Naive thymus-derived CD4-positive, alpha-beta T cell (primary cell): ENCODE data around the gene CDX2. TPM values are rescaled to one million over a fixed set of nuclear protein-coding genes. Genes with fewer than 3 reads are reported as not detected.
A peak's percentile ranks its signal among the peaks of the same experiment; 100 is the strongest.
"Not testable (repeated sequence)": the region's sequence is repeated elsewhere in the genome, so short reads cannot be mapped to it uniquely, and the experiment has no call there.

ENCODE experiments used
- ATAC-seq: fragments of 150-1000 bp; cut with Tn5 transposase; 2 replicates; pipeline ENCODE4 v1.10.0; 2021; ENCODE audit warnings: mild to moderate bottlenecking, moderate library complexity
- CTCF ChIA-PET: fragments of 350-600 bp; sonication (Branson Sonifier 250); formaldehyde crosslinking; loops from one replicate; lab custom pipeline; 2021; ENCODE audit warnings: antibody characterized with exemption; lab: Charles Lee
- POLR2A ChIA-PET: fragments of 350-600 bp; sonication (Branson Sonifier 250); formaldehyde crosslinking; loops from one replicate; lab custom pipeline; 2021; ENCODE audit warnings: antibody characterized with exemption, inconsistent platforms; lab: Charles Lee
- DNase-seq, 9 donors: peaks; one replicate each; pipeline versions ENCODE4 v3.0.0 to v3.0.0-alpha.2; 2020 to 2022; ENCODE audit warnings: mixed read lengths in 1 of 9
- H3K27ac ChIP-seq: one replicate; pipeline ENCODE4 v1.7.0; 2013; ENCODE audit warnings: mild to moderate bottlenecking, low read depth, low read length, moderate library complexity
- H3K27me3 ChIP-seq, 2 donors: one replicate each; pipeline ENCODE4 v1.7.0; 2013; ENCODE audit warnings: low read length in 2 of 2, mild to moderate bottlenecking in 2 of 2, moderate library complexity in 2 of 2; ENCODE audit not compliant: control insufficient read depth in 2 of 2, insufficient read depth in 2 of 2
- H3K36me3 ChIP-seq, 3 experiments: 1 replicate in 2 of 3; 2 replicates in 1 of 3; pipeline ENCODE4 v1.7.0; 2013; ENCODE audit warnings: low read length in 3 of 3, mild to moderate bottlenecking in 3 of 3, moderate library complexity in 1 of 3; ENCODE audit not compliant: insufficient read depth in 3 of 3, control insufficient read depth in 2 of 3
- H3K4me1 ChIP-seq, 2 donors: one replicate each; pipeline ENCODE4 v1.7.0; 2013; ENCODE audit warnings: low read length in 2 of 2, mild to moderate bottlenecking in 2 of 2, moderate library complexity in 1 of 2; ENCODE audit not compliant: control insufficient read depth in 2 of 2, insufficient read depth in 2 of 2
- H3K4me3 ChIP-seq: 2 replicates; pipeline ENCODE4 v1.7.0; 2013; ENCODE audit warnings: mild to moderate bottlenecking, low read length
- H3K9me3 ChIP-seq, 3 experiments: 1 replicate in 2 of 3; 2 replicates in 1 of 3; pipeline ENCODE4 v1.7.0; 2013; ENCODE audit warnings: low read length in 3 of 3; ENCODE audit not compliant: control insufficient read depth in 2 of 3
- H3K27ac Mint-ChIP-seq, 9 donors: one replicate each; pipeline ENCODE4 v1.8.0; 2020 to 2022; ENCODE audit warnings: mixed read lengths in 9 of 9, mild to moderate bottlenecking in 8 of 9, moderate library complexity in 5 of 9, inconsistent platforms in 2 of 9
- H3K27me3 Mint-ChIP-seq, 5 donors: one replicate each; pipeline ENCODE4 v1.8.0; 2021 to 2022; ENCODE audit warnings: mixed read lengths in 5 of 5, mild to moderate bottlenecking in 1 of 5
- H3K36me3 Mint-ChIP-seq, 5 donors: one replicate each; pipeline ENCODE4 v1.8.0; 2020 to 2022; ENCODE audit warnings: mixed read lengths in 5 of 5, mild to moderate bottlenecking in 3 of 5, inconsistent platforms in 1 of 5
- H3K4me1 Mint-ChIP-seq, 7 donors: one replicate each; pipeline ENCODE4 v1.8.0; 2020 to 2022; ENCODE audit warnings: mixed read lengths in 7 of 7, mild to moderate bottlenecking in 3 of 7, inconsistent platforms in 1 of 7
- H3K4me3 Mint-ChIP-seq, 10 donors: one replicate each; pipeline ENCODE4 v1.8.0; 2020 to 2022; ENCODE audit warnings: mild to moderate bottlenecking in 10 of 10, mixed read lengths in 10 of 10, moderate library complexity in 6 of 10, inconsistent platforms in 2 of 10
- H3K9me3 Mint-ChIP-seq, 11 donors: one replicate each; pipeline ENCODE4 v1.8.0; 2020 to 2022; ENCODE audit warnings: mixed read lengths in 11 of 11, mild to moderate bottlenecking in 4 of 11, inconsistent platforms in 1 of 11, moderate library complexity in 1 of 11
- intact Hi-C, 2 donors: fragments of 100-400 bp; cut with micrococcal nuclease; formaldehyde crosslinking; loops; one replicate each; pipeline ENCODE4 v1.15.1; 2023
- polyA plus RNA-seq, 2 donors: library from polyadenylated mRNA; unstranded; fragments of 300-500 nt; fragmentation: Illumina TruSeq; gene quantifications; one replicate each; pipeline ENCODE4 v1.2.3, GENCODE V29; 2021
- total RNA-seq, 6 experiments: library from RNA in 5 of 6; stranded (reverse) in 5 of 6; gene quantifications; 1 replicate in 5 of 6; 2 replicates in 1 of 6; pipeline ENCODE4 v1.2.3 and lab custom pipeline; 2021 to 2026

Gene CDX2
- total and polyA plus RNA-seq, 7 experiments from 2014 or later = not detected

- POLR2A ChIA-PET, H3K36me3 Mint-ChIP-seq, H3K4me3 ChIP-seq, H3K4me1 ChIP-seq, DNase-seq, H3K27me3 ChIP-seq, H3K9me3 ChIP-seq, ATAC-seq, H3K9me3 Mint-ChIP-seq, H3K27ac Mint-ChIP-seq, H3K36me3 ChIP-seq, H3K4me3 Mint-ChIP-seq, intact Hi-C loops, H3K4me1 Mint-ChIP-seq, H3K27ac ChIP-seq: not testable (repeated sequence)
- H3K27me3 Mint-ChIP-seq = peaks cover 0 to 15% (median 3%) of the 10 kb centered on the region in 5 donors
- CTCF ChIA-PET = interaction anchor here (0.5 kb wide), 1 partner anchor 664 kb away, joined by 6 read pairs; no protein-coding TSS in a partner anchor
Observed at GRCh38 chr13:28005016-28005415, 35.9 kb upstream of the CDX2 start.

GRCh38 chr13:28002886-28003698 lies 34.0 kb upstream of the CDX2 start:
- ATAC-seq (no peak), DNase-seq (no peak)
- intact Hi-C loops = no loop called here
- Histone ChIP-seq H3K4me3 (no peak overlapping the region), H3K9me3 (no peaks in the 10 kb centered on the region), H3K27me3 (no peaks in the 10 kb centered on the region), H3K27ac (no peak overlapping the region), H3K4me1 (no peaks in the 10 kb centered on the region), H3K36me3 (no peaks in the 10 kb centered on the region)
- no peak overlapping the region for H3K4me3 Mint-ChIP-seq
- H3K27ac Mint-ChIP-seq = no peak overlapping the region
- H3K27me3 Mint-ChIP-seq = peaks cover 0 to 6% (median 0%) of the 10 kb centered on the region in 5 donors
- POLR2A ChIA-PET = no interaction called here
- H3K4me1 Mint-ChIP-seq = peaks cover 0 to 3% (median 1%) of the 10 kb centered on the region in 7 donors
- H3K36me3 Mint-ChIP-seq = no peaks in the 10 kb centered on the region
- CTCF ChIA-PET = interaction anchor here (0.8 kb wide), 1 partner anchor 1018 kb away, joined by 3 read pairs; no protein-coding TSS in a partner anchor
- H3K9me3 Mint-ChIP-seq = no peaks in the 10 kb centered on the region

- CTCF ChIA-PET = no interaction called here
Observed at GRCh38 chr13:28001837-28002473, 32.8 kb upstream of the CDX2 start.

GRCh38 chr13:28001049-28001448 lies 31.9 kb upstream of the CDX2 start:
- Mint-ChIP-seq H3K4me1 (peaks cover 0 to 7% (median 6%) of the 10 kb centered on the region in 7 donors), H3K4me3 (no peak overlapping the region), H3K36me3 (no peaks in the 10 kb centered on the region), H3K27me3 (peaks cover 0 to 6% (median 0%) of the 10 kb centered on the region in 5 donors), H3K27ac (no peak overlapping the region), H3K9me3 (no peaks in the 10 kb centered on the region)
- DNase-seq (no peak), ATAC-seq (peak; percentile 10)
- ChIA-PET POLR2A (no interaction called here), CTCF (no interaction called here)
- no peaks in the 10 kb centered on the region for H3K27me3 ChIP-seq
- no peak overlapping the region for H3K27ac ChIP-seq
- no peaks in the 10 kb centered on the region for H3K4me1 ChIP-seq
- no peaks in the 10 kb centered on the region for H3K36me3 ChIP-seq
- H3K4me3 ChIP-seq = no peak overlapping the region
- intact Hi-C loops = no loop called here
- no peaks in the 10 kb centered on the region for H3K9me3 ChIP-seq

More at GRCh38 chr13:28001837-28002473, 32.8 kb upstream of the CDX2 start:
- H3K36me3 ChIP-seq = no peaks in the 10 kb centered on the region
- POLR2A ChIA-PET = no interaction called here
- no peak for DNase-seq
- H3K27ac Mint-ChIP-seq = no peak overlapping the region
- H3K27me3 Mint-ChIP-seq = peaks cover 0 to 6% (median 0%) of the 10 kb centered on the region in 5 donors
- ATAC-seq = no peak
- no peaks in the 10 kb centered on the region for H3K36me3 Mint-ChIP-seq
- H3K9me3 Mint-ChIP-seq = no peaks in the 10 kb centered on the region
- no peaks in the 10 kb centered on the region for H3K9me3 ChIP-seq
- no peak overlapping the region for H3K4me3 Mint-ChIP-seq
- H3K4me1 Mint-ChIP-seq = peaks cover 0 to 7% (median 6%) of the 10 kb centered on the region in 7 donors
- H3K4me1 ChIP-seq = no peaks in the 10 kb centered on the region
- no peak overlapping the region for H3K27ac ChIP-seq
- H3K4me3 ChIP-seq = no peak overlapping the region
- intact Hi-C loops = no loop called here
- H3K27me3 ChIP-seq = no peaks in the 10 kb centered on the region

- Mint-ChIP-seq H3K27ac (no peak overlapping the region), H3K4me3 (no peak overlapping the region), H3K36me3 (no peaks in the 10 kb centered on the region), H3K4me1 (peaks cover 0 to 7% (median 6%) of the 10 kb centered on the region in 7 donors), H3K9me3 (no peaks in the 10 kb centered on the region), H3K27me3 (peaks cover 0 to 6% (median 0%) of the 10 kb centered on the region in 5 donors)
- ATAC-seq = peak; percentile 18
- POLR2A ChIA-PET = no interaction called here
- no peak overlapping the region for H3K4me3 ChIP-seq
- no peaks in the 10 kb centered on the region for H3K36me3 ChIP-seq
- no peaks in the 10 kb centered on the region for H3K9me3 ChIP-seq
- H3K27ac ChIP-seq = no peak overlapping the region
- DNase-seq = no peak
- CTCF ChIA-PET = no interaction called here
- intact Hi-C loops = no loop called here
- no peaks in the 10 kb centered on the region for H3K4me1 ChIP-seq
- H3K27me3 ChIP-seq = no peaks in the 10 kb centered on the region
Observed at GRCh38 chr13:28000567-28000966, 31.5 kb upstream of the CDX2 start.

- CTCF ChIA-PET = interaction anchor here (1.0 to 1.7 kb wide), 3 partner anchors 168 to 624 kb away, joined by 3 to 5 read pairs (median 4); no protein-coding TSS in a partner anchor
- ATAC-seq (no peak), DNase-seq (peak in 4 of 9 donors; percentile 7 to 18 (median 13))
- H3K9me3 Mint-ChIP-seq = no peaks in the 10 kb centered on the region
- peak overlapping the region in 5 of 9 donors; percentile 14 to 72 (median 31) for H3K27ac Mint-ChIP-seq
- peaks cover 0 to 7% (median 6%) of the 10 kb centered on the region in 7 donors for H3K4me1 Mint-ChIP-seq
- H3K9me3 ChIP-seq = no peaks in the 10 kb centered on the region
- H3K27me3 ChIP-seq = no peaks in the 10 kb centered on the region
- H3K27me3 Mint-ChIP-seq = peaks cover 0 to 6% (median 0%) of the 10 kb centered on the region in 5 donors
- no peak overlapping the region for H3K27ac ChIP-seq
- POLR2A ChIA-PET = interaction anchor here (0.6 kb wide), 1 partner anchor 105 kb away, joined by 4 read pairs; no protein-coding TSS in a partner anchor
- no peaks in the 10 kb centered on the region for H3K36me3 ChIP-seq
- H3K4me3 ChIP-seq = no peak overlapping the region
- intact Hi-C loops = loop anchor here in 1 of 2 donors (5.0 kb wide), 2 partner anchors 139 to 166 kb away; partner anchors contain the start of gene PAN3
- no peaks in the 10 kb centered on the region for H3K4me1 ChIP-seq
- H3K36me3 Mint-ChIP-seq = no peaks in the 10 kb centered on the region
- H3K4me3 Mint-ChIP-seq = no peak overlapping the region
Observed at GRCh38 chr13:27997904-27998522, 28.9 kb upstream of the CDX2 start.
